RWPE2 (cell line): ENCODE results near the gene PEPD.

ENCODE experiments used
- ATAC-seq: fragments of 200-7000 bp; cut with Tn5 transposase; 3 replicates; pipeline ENCODE4 v1.9.1; 2021; ENCODE audit warnings: low read depth
- DNase-seq: peaks from one replicate; pipeline ENCODE4 v3.0.0-alpha.2; 2020; ENCODE audit warnings: low spot score
- H3K27ac ChIP-seq: fragments of 450-650 bp; 2 replicates; pipeline ENCODE4 v1.5.1; 2017; ENCODE audit warnings: mild to moderate bottlenecking; ENCODE audit not compliant: poor library complexity, severe bottlenecking
- H3K27me3 ChIP-seq: fragments of 250-450 bp; sonication (Bioruptor Pico); 2 replicates; pipeline ENCODE4 v1.5.1; 2021; ENCODE audit warnings: mild to moderate bottlenecking, moderate library complexity; ENCODE audit not compliant: insufficient read depth, poor library complexity, severe bottlenecking
- H3K36me3 ChIP-seq: fragments of 250-450 bp; sonication (Bioruptor Pico); 2 replicates; pipeline ENCODE4 v1.5.1; 2020; ENCODE audit warnings: low read depth, mild to moderate bottlenecking, moderate library complexity
- H3K4me1 ChIP-seq: fragments of 250-450 bp; sonication (Bioruptor Pico); 2 replicates; pipeline ENCODE4 v1.5.1; 2021; ENCODE audit warnings: mild to moderate bottlenecking, moderate library complexity; ENCODE audit not compliant: insufficient read depth, poor library complexity, severe bottlenecking
- H3K4me3 ChIP-seq: fragments of 250-450 bp; sonication (Bioruptor Pico); 2 replicates; pipeline ENCODE4 v1.5.1; 2021; ENCODE audit warnings: mild to moderate bottlenecking, moderate library complexity; ENCODE audit not compliant: severe bottlenecking
- H3K9me3 ChIP-seq: fragments of 250-450 bp; sonication (Bioruptor Pico); 2 replicates; pipeline ENCODE4 v1.5.1; 2021; ENCODE audit warnings: mild to moderate bottlenecking, moderate library complexity; ENCODE audit not compliant: severe bottlenecking
- TF ChIP-seq, protein P1 (sequence below): fragments of 450-650 bp; IDR thresholded peaks from one replicate; pipeline ENCODE4 v1.5.1; 2017; ENCODE audit warnings: mild to moderate bottlenecking, moderate library complexity; ENCODE audit not compliant: poor library complexity, severe bottlenecking

The PEPD gene

DNA sequence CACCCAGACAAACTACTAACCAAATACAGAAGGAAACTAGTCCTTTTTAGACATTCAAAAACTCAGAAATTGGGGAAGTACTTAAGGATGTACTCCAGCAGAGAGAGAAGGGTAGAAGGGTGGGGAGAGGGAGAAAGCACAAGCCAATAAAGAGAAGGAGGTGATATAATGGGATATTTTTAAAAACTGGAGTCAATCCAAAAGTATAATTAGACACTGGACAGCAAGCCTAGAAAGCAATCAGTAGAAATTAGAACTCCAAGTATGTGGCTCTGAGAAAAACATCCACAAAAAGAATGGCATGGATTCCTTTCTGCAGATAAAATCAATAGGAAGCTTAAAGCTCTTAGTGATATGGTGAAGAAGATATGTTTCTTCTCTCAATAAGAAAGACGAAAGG is 55.8 kb downstream of the PEPD start:
- no peaks in the 10 kb centered on the region for H3K9me3 ChIP-seq
- no peaks in the 10 kb centered on the region for H3K36me3 ChIP-seq
- no peak overlapping the region for H3K4me3 ChIP-seq
- no peak overlapping the region for H3K27ac ChIP-seq
- ATAC-seq = no peak
- no peaks in the 10 kb centered on the region for H3K27me3 ChIP-seq
- TF ChIP-seq, protein P1, sequence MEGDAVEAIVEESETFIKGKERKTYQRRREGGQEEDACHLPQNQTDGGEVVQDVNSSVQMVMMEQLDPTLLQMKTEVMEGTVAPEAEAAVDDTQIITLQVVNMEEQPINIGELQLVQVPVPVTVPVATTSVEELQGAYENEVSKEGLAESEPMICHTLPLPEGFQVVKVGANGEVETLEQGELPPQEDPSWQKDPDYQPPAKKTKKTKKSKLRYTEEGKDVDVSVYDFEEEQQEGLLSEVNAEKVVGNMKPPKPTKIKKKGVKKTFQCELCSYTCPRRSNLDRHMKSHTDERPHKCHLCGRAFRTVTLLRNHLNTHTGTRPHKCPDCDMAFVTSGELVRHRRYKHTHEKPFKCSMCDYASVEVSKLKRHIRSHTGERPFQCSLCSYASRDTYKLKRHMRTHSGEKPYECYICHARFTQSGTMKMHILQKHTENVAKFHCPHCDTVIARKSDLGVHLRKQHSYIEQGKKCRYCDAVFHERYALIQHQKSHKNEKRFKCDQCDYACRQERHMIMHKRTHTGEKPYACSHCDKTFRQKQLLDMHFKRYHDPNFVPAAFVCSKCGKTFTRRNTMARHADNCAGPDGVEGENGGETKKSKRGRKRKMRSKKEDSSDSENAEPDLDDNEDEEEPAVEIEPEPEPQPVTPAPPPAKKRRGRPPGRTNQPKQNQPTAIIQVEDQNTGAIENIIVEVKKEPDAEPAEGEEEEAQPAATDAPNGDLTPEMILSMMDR = no peak
- no peaks in the 10 kb centered on the region for H3K4me1 ChIP-seq
- DNase-seq = no peak

DNA sequence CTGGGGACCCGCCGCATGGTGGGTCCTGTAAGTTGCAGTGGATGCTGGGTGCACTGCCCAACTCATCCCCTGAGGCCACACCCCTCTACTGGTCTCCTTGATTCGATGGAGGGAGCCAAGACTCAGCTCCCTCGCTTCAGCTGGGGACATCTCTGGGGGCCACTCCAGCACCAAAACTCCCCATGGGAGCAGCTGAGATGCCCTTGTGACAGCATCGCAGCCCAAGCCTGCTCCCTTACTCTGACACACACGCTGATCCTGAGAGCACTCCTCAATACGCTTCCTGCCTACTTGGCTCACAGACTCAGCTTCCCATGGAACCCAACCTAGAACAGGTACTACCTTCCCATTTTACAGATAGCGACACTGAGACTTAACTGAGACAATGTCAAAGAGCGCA is 56.2 kb downstream of the PEPD start:
- H3K4me3 ChIP-seq = no peak overlapping the region
- ATAC-seq (no peak), DNase-seq (no peak)
- H3K27me3 ChIP-seq = no peaks in the 10 kb centered on the region
- no peaks in the 10 kb centered on the region for H3K9me3 ChIP-seq
- TF ChIP-seq, protein P1 = no peak
- no peaks in the 10 kb centered on the region for H3K4me1 ChIP-seq
- no peaks in the 10 kb centered on the region for H3K36me3 ChIP-seq
- no peak overlapping the region for H3K27ac ChIP-seq

DNA sequence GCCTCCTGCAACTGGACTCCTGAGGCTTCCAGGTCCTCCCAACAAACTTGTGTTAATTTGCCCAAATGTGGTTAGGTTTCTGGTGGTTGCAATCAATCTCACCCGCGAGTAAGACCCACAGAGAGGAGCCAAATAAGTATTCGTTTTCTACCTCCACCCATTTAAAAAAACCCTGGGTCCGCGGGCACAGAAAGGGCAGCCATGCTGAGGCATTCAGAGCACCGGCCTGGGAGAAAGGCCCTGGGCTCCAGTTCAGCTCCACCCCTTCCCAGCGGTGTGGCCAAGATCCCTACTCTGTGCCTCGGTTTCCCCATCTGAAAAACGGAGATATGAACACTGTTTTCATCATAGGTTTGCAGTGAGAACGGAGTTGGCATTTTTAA is 56.9 kb downstream of the PEPD start:
- ATAC-seq (no peak), DNase-seq (no peak)
- no peak overlapping the region for H3K4me3 ChIP-seq
- H3K27me3 ChIP-seq = no peaks in the 10 kb centered on the region
- H3K36me3 ChIP-seq = no peaks in the 10 kb centered on the region
- no peak overlapping the region for H3K27ac ChIP-seq
- no peaks in the 10 kb centered on the region for H3K9me3 ChIP-seq
- TF ChIP-seq, protein P1 = no peak
- no peaks in the 10 kb centered on the region for H3K4me1 ChIP-seq

DNA sequence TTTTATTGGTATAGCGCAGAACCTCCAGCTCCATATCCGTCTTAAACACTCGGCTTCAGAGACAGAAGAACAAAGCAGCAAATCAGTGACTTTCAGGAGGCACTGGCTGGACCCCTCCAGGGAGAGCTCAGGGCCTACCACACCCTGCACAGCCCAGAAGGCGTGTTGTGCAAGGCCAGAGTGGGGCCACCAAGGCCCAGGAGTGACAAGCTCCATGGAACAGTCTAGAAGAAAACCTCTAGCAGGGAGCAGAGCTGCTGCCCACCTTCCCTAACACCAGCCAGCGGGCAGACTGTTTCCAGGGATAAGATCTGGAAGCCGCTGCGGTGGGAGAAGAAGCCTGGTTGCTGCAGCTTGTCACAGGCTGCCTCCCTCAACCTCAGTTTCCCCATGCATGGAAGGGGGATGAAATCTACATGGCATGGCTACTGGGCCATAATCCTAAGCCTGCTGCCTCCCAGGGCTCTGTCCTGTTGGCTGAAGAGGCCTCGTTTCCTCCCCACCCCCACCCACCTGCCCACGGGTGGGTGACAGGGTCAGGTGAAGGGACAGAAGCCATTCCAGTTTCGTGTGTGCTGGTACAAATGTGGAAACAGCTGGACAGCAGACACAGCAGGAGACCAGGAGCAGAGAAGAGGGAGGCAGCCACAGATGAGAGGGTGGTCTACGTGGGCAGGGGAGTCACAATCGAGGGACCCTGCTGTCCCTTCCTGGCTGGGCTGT is 57.4 kb downstream of the PEPD start:
- no peak for ATAC-seq
- Histone ChIP-seq H3K27ac (no peak overlapping the region), H3K4me3 (no peak overlapping the region), H3K36me3 (no peaks in the 10 kb centered on the region), H3K9me3 (no peaks in the 10 kb centered on the region), H3K27me3 (no peaks in the 10 kb centered on the region), H3K4me1 (no peaks in the 10 kb centered on the region)
- no peak for DNase-seq
- TF ChIP-seq, protein P1 = no peak

DNA sequence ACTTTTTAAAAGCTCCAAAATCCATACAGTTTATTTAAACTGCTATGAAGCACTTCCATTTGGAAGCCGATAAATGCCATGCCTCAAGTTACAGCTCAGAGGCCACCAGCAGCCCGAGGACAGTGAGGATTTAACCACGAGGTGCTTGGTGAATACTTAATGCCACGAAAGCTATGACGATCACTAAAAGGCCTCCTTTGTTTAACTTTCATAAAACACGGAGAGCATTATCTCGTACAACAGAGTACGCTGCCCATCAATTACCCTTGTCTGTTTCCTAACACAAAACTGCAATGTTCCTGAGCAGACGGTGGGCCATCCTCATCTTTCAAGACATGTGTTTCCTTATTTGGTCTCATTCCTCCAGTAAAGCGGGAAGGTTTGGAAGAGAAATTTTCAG is 58.4 kb downstream of the PEPD start:
- no peaks in the 10 kb centered on the region for H3K4me1 ChIP-seq
- TF ChIP-seq, protein P1 = no peak
- H3K36me3 ChIP-seq = no peaks in the 10 kb centered on the region
- H3K27me3 ChIP-seq = no peaks in the 10 kb centered on the region
- no peak overlapping the region for H3K27ac ChIP-seq
- no peaks in the 10 kb centered on the region for H3K9me3 ChIP-seq
- ATAC-seq (no peak), DNase-seq (no peak)
- no peak overlapping the region for H3K4me3 ChIP-seq
